ENCODE results near the gene TMIE. TPM values are rescaled to one million over a fixed set of nuclear protein-coding genes. Genes with fewer than 3 reads are reported as not detected.

Gene TMIE
- polyA plus RNA-seq, 1 donor (not counting 4 experiments of a cell fraction or from before 2014, with no cell fraction given) = 0.07 TPM

DNA sequence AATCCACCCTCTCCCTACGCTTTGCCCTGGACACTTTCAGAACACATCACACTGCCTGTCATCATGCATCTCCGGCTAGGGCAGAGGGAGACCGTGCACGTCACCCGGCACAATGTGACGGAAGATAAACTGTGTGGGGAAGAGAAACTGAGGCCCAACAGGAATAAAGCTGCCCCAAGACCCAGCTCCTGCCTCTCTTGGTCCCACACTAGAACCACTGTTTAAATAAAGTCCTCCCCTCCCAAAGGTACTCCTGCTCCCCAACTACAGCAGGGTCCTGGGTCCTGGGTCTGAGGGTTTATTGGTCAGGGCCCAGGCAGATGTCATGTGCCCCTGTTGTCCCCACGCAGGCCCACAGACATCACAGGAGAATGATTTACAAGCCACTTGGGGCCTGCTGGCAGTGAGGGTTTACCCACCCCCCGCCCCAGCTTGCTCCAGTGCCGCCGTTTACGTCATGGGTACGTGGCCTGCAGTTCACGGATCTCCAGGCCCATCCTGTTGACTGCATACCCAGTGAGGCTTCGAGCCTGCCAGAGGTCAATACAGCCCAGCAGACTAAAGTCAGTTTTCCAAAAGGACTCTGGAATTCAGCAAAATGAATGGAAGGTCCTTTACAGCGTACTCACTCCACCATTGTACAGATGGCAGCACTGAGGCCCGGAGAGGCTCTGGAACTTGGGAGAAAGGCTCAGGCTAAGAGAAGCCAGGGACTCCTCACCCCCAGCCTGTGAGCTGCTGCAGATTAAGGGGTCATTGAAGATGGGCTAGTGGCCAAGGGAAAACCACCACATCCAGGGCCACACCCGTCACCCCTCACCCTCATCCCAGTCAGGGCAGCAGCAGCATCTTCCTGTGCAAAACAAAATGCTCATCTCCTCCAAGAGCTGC, 30.9 kb upstream of the TMIE start:
- H3K79me2 ChIP-seq (ENCODE audit: control insufficient read depth, insufficient read depth, low read length) = no peaks in the 10 kb centered on the region
- H2AFZ ChIP-seq (ENCODE audit: control insufficient read depth, low read length) = no peak overlapping the region
- no peak for DNase-seq (ENCODE audit: low read depth, low spot score)
- no peak overlapping the region for H3K4me2 ChIP-seq (ENCODE audit: control insufficient read depth, extremely low read depth, insufficient read depth, low read depth, low read length)
- H4K20me1 ChIP-seq (ENCODE audit: control insufficient read depth, extremely low read depth, insufficient read depth, low read length) = no peaks in the 10 kb centered on the region
- no peaks in the 10 kb centered on the region for H3K9me3 ChIP-seq (ENCODE audit: control insufficient read depth, low read depth, low read length)
- no peak overlapping the region for H3K27ac ChIP-seq (ENCODE audit: control insufficient read depth, insufficient read depth, low read length)
- dilution Hi-C loops (cut with MboI; ENCODE audit: extremely low pct_ligation_motif_present, low sequenced_read_pairs) = no loop called here
- H3K9me1 ChIP-seq (ENCODE audit: control insufficient read depth, extremely low read depth, insufficient read depth, low read length) = no peaks in the 10 kb centered on the region
- H3K9ac ChIP-seq (ENCODE audit: control insufficient read depth, extremely low read depth, insufficient read depth, low read length) = no peak overlapping the region
- H3K4me1 ChIP-seq (ENCODE audit: control insufficient read depth, extremely low read depth, insufficient read depth, low read length) = no peaks in the 10 kb centered on the region
- H3K27me3 ChIP-seq (ENCODE audit: control insufficient read depth, extremely low read depth, insufficient read depth, low read length) = no peaks in the 10 kb centered on the region
- peaks cover 22 to 33% of the 10 kb centered on the region in 2 experiments for H3K36me3 ChIP-seq (ENCODE audit: control insufficient read depth in 2 of 2, extremely low read depth in 1 of 2, insufficient read depth in 2 of 2, low read length in 2 of 2)
- TF ChIP-seq EZH2 (IDR thresholded peaks at IDR 0.05; ENCODE audit: low read length) = no peak
- TF ChIP-seq, protein P1, sequence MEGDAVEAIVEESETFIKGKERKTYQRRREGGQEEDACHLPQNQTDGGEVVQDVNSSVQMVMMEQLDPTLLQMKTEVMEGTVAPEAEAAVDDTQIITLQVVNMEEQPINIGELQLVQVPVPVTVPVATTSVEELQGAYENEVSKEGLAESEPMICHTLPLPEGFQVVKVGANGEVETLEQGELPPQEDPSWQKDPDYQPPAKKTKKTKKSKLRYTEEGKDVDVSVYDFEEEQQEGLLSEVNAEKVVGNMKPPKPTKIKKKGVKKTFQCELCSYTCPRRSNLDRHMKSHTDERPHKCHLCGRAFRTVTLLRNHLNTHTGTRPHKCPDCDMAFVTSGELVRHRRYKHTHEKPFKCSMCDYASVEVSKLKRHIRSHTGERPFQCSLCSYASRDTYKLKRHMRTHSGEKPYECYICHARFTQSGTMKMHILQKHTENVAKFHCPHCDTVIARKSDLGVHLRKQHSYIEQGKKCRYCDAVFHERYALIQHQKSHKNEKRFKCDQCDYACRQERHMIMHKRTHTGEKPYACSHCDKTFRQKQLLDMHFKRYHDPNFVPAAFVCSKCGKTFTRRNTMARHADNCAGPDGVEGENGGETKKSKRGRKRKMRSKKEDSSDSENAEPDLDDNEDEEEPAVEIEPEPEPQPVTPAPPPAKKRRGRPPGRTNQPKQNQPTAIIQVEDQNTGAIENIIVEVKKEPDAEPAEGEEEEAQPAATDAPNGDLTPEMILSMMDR (optimal IDR thresholded peaks at IDR 0.05 in 1 of 3, IDR thresholded peaks at IDR 0.05 in 1 of 3, conservative IDR thresholded peaks at IDR 0.05 in 1 of 3; ENCODE audit: extremely low read depth in 1 of 3, insufficient read depth in 2 of 3, low read length in 3 of 3) = no peak
- FAIRE-seq = no peak
- H3K4me3 ChIP-seq (ENCODE audit: control insufficient read depth in 2 of 3, extremely low read depth in 1 of 3, insufficient read depth in 2 of 3, low read depth in 1 of 3, low read length in 3 of 3) = no peak overlapping the region

DNA sequence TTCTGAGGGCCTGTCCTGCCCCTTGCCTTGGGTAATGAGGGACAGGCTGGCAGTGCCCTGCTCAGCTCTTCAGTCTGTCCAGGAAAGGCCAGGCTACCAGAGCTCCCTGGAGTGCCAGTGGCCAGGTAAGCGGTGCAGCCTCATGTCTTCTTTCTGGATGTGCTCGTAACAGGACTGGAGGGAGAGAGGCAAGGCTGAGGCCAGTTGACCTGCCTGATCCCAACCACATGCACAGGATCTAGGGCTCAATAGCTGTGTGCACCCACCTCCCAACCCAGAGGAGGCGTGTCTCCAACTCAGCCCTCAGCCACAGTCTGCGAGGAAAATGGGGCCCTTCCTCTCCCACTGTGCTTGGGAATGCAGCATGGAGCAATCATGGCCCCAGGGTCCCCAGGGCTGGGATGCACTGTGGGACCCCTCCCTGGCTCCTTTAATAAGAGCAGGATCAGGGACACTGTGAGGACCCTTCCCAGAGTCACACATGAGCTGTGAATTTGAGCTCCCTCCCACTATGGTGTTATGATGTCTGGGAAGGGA, 30.2 kb upstream of the TMIE start:
- H3K9me1 ChIP-seq (ENCODE audit: control insufficient read depth, extremely low read depth, insufficient read depth, low read length) = no peaks in the 10 kb centered on the region
- H3K4me2 ChIP-seq (ENCODE audit: control insufficient read depth, extremely low read depth, insufficient read depth, low read depth, low read length) = no peak overlapping the region
- H3K79me2 ChIP-seq (ENCODE audit: control insufficient read depth, insufficient read depth, low read length) = no peaks in the 10 kb centered on the region
- H3K4me3 ChIP-seq (ENCODE audit: control insufficient read depth in 2 of 3, extremely low read depth in 1 of 3, insufficient read depth in 2 of 3, low read depth in 1 of 3, low read length in 3 of 3) = no peak overlapping the region
- dilution Hi-C loops (cut with MboI; ENCODE audit: extremely low pct_ligation_motif_present, low sequenced_read_pairs) = no loop called here
- H3K27ac ChIP-seq (ENCODE audit: control insufficient read depth, insufficient read depth, low read length) = no peak overlapping the region
- H2AFZ ChIP-seq (ENCODE audit: control insufficient read depth, low read length) = no peak overlapping the region
- no peaks in the 10 kb centered on the region for H3K27me3 ChIP-seq (ENCODE audit: control insufficient read depth, extremely low read depth, insufficient read depth, low read length)
- H4K20me1 ChIP-seq (ENCODE audit: control insufficient read depth, extremely low read depth, insufficient read depth, low read length) = no peaks in the 10 kb centered on the region
- H3K4me1 ChIP-seq (ENCODE audit: control insufficient read depth, extremely low read depth, insufficient read depth, low read length) = no peaks in the 10 kb centered on the region
- TF ChIP-seq EZH2 (IDR thresholded peaks at IDR 0.05; ENCODE audit: low read length) = no peak
- TF ChIP-seq, protein P1 (optimal IDR thresholded peaks at IDR 0.05 in 1 of 3, IDR thresholded peaks at IDR 0.05 in 1 of 3, conservative IDR thresholded peaks at IDR 0.05 in 1 of 3; ENCODE audit: extremely low read depth in 1 of 3, insufficient read depth in 2 of 3, low read length in 3 of 3) = no peak
- no peak overlapping the region for H3K9ac ChIP-seq (ENCODE audit: control insufficient read depth, extremely low read depth, insufficient read depth, low read length)
- H3K36me3 ChIP-seq (ENCODE audit: control insufficient read depth in 2 of 2, extremely low read depth in 1 of 2, insufficient read depth in 2 of 2, low read length in 2 of 2) = peaks cover 27 to 40% of the 10 kb centered on the region in 2 experiments
- FAIRE-seq (no peak), DNase-seq (ENCODE audit: low read depth, low spot score) (no peak)
- no peaks in the 10 kb centered on the region for H3K9me3 ChIP-seq (ENCODE audit: control insufficient read depth, low read depth, low read length)
